ENCODE results near the gene TRIM41.

The TRIM41 gene

GRCh38 chr5:181239062-181239663 lies 16.1 kb downstream of the TRIM41 start:
- no peak for TF ChIP-seq CEBPB (IDR thresholded peaks at IDR 0.05)
- TF ChIP-seq TEAD4 (IDR thresholded peaks at IDR 0.05): no peak
- no peak for TF ChIP-seq TCF12 (IDR thresholded peaks at IDR 0.05; ENCODE audit: low read depth)
- TF ChIP-seq EGR1 (IDR thresholded peaks at IDR 0.05): no peak
- TF ChIP-seq, protein P1, sequence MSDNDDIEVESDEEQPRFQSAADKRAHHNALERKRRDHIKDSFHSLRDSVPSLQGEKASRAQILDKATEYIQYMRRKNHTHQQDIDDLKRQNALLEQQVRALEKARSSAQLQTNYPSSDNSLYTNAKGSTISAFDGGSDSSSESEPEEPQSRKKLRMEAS (IDR thresholded peaks at IDR 0.05): no peak
- TF ChIP-seq RAD21 (IDR thresholded peaks at IDR 0.05; ENCODE audit: low read depth): no peak
- TF ChIP-seq NFIC (IDR thresholded peaks at IDR 0.05): no peak
- TF ChIP-seq REST (IDR thresholded peaks at IDR 0.05; ENCODE audit: low read depth): no peak
- no peak for TF ChIP-seq ZBTB7A (IDR thresholded peaks at IDR 0.05; ENCODE audit: low read depth)
- TF ChIP-seq EP300 (IDR thresholded peaks at IDR 0.05; ENCODE audit: borderline replicate concordance): no peak
- TF ChIP-seq, protein P2, sequence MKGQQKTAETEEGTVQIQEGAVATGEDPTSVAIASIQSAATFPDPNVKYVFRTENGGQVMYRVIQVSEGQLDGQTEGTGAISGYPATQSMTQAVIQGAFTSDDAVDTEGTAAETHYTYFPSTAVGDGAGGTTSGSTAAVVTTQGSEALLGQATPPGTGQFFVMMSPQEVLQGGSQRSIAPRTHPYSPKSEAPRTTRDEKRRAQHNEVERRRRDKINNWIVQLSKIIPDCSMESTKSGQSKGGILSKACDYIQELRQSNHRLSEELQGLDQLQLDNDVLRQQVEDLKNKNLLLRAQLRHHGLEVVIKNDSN (IDR thresholded peaks at IDR 0.05): no peak
- no peak for TF ChIP-seq FOXM1 (IDR thresholded peaks at IDR 0.05; ENCODE audit: borderline replicate concordance, low read depth)
- no peak for TF ChIP-seq CREB1 (IDR thresholded peaks at IDR 0.05; ENCODE audit: low read depth)
- TF ChIP-seq YY1 (IDR thresholded peaks at IDR 0.05; ENCODE audit: low read depth): no peak
- TF ChIP-seq TAF1 (IDR thresholded peaks at IDR 0.05; ENCODE audit: low read depth): no peak

- TF ChIP-seq REST (IDR thresholded peaks at IDR 0.05; ENCODE audit: low read depth) (no peak), FOXM1 (IDR thresholded peaks at IDR 0.05; ENCODE audit: borderline replicate concordance, low read depth) (no peak), CREB1 (IDR thresholded peaks at IDR 0.05; ENCODE audit: low read depth) (no peak), TAF1 (IDR thresholded peaks at IDR 0.05; ENCODE audit: low read depth) (no peak), TEAD4 (IDR thresholded peaks at IDR 0.05) (no peak), RAD21 (IDR thresholded peaks at IDR 0.05; ENCODE audit: low read depth) (no peak), EGR1 (IDR thresholded peaks at IDR 0.05) (no peak), TCF12 (IDR thresholded peaks at IDR 0.05; ENCODE audit: low read depth) (no peak), ZBTB7A (IDR thresholded peaks at IDR 0.05; ENCODE audit: low read depth) (no peak), NFIC (IDR thresholded peaks at IDR 0.05) (no peak), CEBPB (IDR thresholded peaks at IDR 0.05) (no peak)
- TF ChIP-seq, protein P2 (IDR thresholded peaks at IDR 0.05): no peak
- TF ChIP-seq, protein P1 (IDR thresholded peaks at IDR 0.05): no peak
Measured at GRCh38 chr5:181241393-181241975, 18.4 kb downstream of the TRIM41 start.

DNA sequence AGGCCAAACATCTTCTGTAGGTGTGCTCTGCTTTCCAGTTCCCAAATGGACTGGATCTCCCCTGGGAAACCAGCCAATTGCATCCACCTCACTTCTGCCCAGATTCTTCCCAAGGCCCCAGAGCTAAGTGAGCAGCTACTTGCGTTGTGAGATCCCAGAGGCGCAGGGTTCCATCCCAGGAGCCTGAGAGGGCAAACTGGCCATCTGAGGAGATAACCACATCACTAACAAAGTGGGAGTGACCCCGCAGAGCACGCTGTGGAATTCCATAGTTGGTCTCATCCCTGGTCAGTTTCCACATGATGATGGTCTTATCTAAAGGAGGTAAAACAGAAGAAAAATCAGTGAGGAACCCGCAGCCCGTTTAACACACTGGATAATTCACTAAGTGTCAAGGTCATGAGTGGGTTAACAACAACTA lies 19.0 kb downstream of the TRIM41 start:
- TF ChIP-seq YY1 (IDR thresholded peaks at IDR 0.05; ENCODE audit: low read depth) (no peak), EP300 (IDR thresholded peaks at IDR 0.05; ENCODE audit: borderline replicate concordance) (no peak), CREB1 (IDR thresholded peaks at IDR 0.05; ENCODE audit: low read depth) (no peak), TEAD4 (IDR thresholded peaks at IDR 0.05) (no peak), CEBPB (IDR thresholded peaks at IDR 0.05) (no peak), REST (IDR thresholded peaks at IDR 0.05; ENCODE audit: low read depth) (no peak), TCF12 (IDR thresholded peaks at IDR 0.05; ENCODE audit: low read depth) (no peak), RAD21 (IDR thresholded peaks at IDR 0.05; ENCODE audit: low read depth) (no peak), ZBTB7A (IDR thresholded peaks at IDR 0.05; ENCODE audit: low read depth) (no peak), FOXM1 (IDR thresholded peaks at IDR 0.05; ENCODE audit: borderline replicate concordance, low read depth) (no peak), NFIC (IDR thresholded peaks at IDR 0.05) (no peak), EGR1 (IDR thresholded peaks at IDR 0.05) (no peak), TAF1 (IDR thresholded peaks at IDR 0.05; ENCODE audit: low read depth) (no peak)
- TF ChIP-seq, protein P1 (IDR thresholded peaks at IDR 0.05): no peak
- TF ChIP-seq, protein P2 (IDR thresholded peaks at IDR 0.05): no peak

Measured in Ishikawa (cell line).